Adrenal gland (tissue), 5 donors: ENCODE measurements around the gene SLC7A14.

Source experiments
- CTCF ChIP-seq, 6 experiments: fragments of 450-650 bp in 4 of 6; fragments of 200-600 bp in 2 of 6; sonication (generic) in 1 of 6; IDR thresholded peaks; 1 replicate in 5 of 6; 2 replicates in 1 of 6; pipeline versions ENCODE4 v1.5.1 to v1.8.0; 2016 to 2021; ENCODE audit warnings: antibody characterized with exemption in 6 of 6, mild to moderate bottlenecking in 2 of 6, moderate library complexity in 1 of 6
- POLR2A ChIP-seq, 2 donors: fragments of 450-650 bp; IDR thresholded peaks; one replicate each; pipeline ENCODE4 v1.6.1; 2017; ENCODE audit warnings: antibody characterized with exemption in 2 of 2, mild to moderate bottlenecking in 2 of 2, moderate library complexity in 1 of 2
- donor health status: DM: no; HTN: no; CAD: no.

- TF ChIP-seq POLR2A (IDR thresholded peaks at IDR 0.05): no peak
- no peak for TF ChIP-seq CTCF (IDR thresholded peaks at IDR 0.05)
Measured at GRCh38 chr3:170565495-170565894, 20.4 kb downstream of the SLC7A14 start.
